SH-SY5Y (cell line): ENCODE results near the gene CCNK.

Source experiments
- GATA2 ChIP-seq: IDR thresholded peaks from 2 replicates; pipeline ENCODE4 v1.6.1; 2011; ENCODE audit warnings: mild to moderate bottlenecking, low read depth, low read length
- GATA3 ChIP-seq: IDR thresholded peaks from 2 replicates; pipeline ENCODE4 v1.6.1; 2011; ENCODE audit warnings: low read depth, mild to moderate bottlenecking, low read length, moderate library complexity

DNA sequence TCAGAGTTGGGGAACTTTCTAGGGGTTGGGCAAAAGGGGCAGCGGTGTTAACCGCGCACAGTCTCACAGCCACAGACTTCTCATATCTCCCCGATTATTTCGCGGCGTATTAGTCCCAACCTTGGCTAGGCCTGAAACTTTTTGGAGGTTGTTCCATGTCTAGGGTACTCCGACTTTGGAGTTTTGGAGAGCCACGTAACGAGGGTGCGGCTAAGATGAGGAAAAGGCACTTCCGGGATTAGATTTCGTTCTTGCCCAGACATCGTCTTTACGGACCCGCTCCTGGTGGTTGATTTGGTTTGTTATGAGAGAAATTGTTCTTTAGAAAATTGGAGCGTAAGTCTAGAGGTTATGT, 513 bp downstream of the CCNK start:
- TF ChIP-seq GATA2, result no peak
- TF ChIP-seq GATA3, result no peak
